Adipose tissue (tissue), 3 donors: ENCODE results near the gene RELN. TPM values are rescaled to one million over a fixed set of nuclear protein-coding genes. Genes with fewer than 3 reads are reported as not detected.

ENCODE experiments used
- H3K27ac ChIP-seq: one replicate; pipeline ENCODE4 v1.5.1; 2013; ENCODE audit warnings: low read depth, low read length
- WGBS, 3 donors: extraction: QIAGEN DNeasy Blood & Tissue Kit; methylation state at CpG; one replicate each; pipeline ENCODE4 v1.1.7; 2013; 5-methylcytosine and 5-hydroxymethylcytosine counted together
- polyA plus RNA-seq, 3 donors: library from polyadenylated mRNA; stranded (reverse); fragments of 200-250 nt; gene quantifications; one replicate each; pipeline ENCODE4 v1.2.3, GENCODE V29; 2013
- donor health status: healthy with polysubstance abuse.
- donor health status: Bipolar disorder and iron deficiency.
- donor health status: healthy.

The RELN gene
- polyA plus RNA-seq, 3 donors: 0.59 to 3.8 (median 2.0) TPM

- WGBS, 3 donors: 9 to 17% (median 14%) methylated on average over 17 of the region's 17 CpGs
- H3K27ac ChIP-seq: no peak overlapping the region
Observed at GRCh38 chr7:103447073-103447960, 542.1 kb downstream of the RELN start.

- H3K27ac ChIP-seq: no peak within 1 kb of the TSS
- WGBS, 3 donors: 3 to 5% (median 3%) methylated on average over 27 to 54 of the region's 54 CpGs
Observed at GRCh38 chr7:103446049-103446520, 543.4 kb downstream of the RELN start, which contains the start of gene SLC26A5. SLC26A5 (minus strand) TSS chr7:103446207; CDS start chr7:103421514, 24,693 bp downstream.

- 5 to 9% (median 6%) methylated on average over 39 to 48 of the region's 48 CpGs for WGBS, 3 donors
Observed at GRCh38 chr7:103445228-103446048, 544.0 kb downstream of the RELN start.

GRCh38 chr7:103439661-103440060 lies 549.8 kb downstream of the RELN start:
- H3K27ac ChIP-seq: no peak overlapping the region
- 91 to 96% (median 91%) methylated on average over 8 of the region's 8 CpGs for WGBS, 3 donors

More at GRCh38 chr7:103445228-103446048, 544.0 kb downstream of the RELN start:
- H3K27ac ChIP-seq: no peak overlapping the region

- 48 to 94% (median 76%) methylated on average over 1 of the region's 1 CpG for WGBS, 3 donors
- H3K27ac ChIP-seq: no peak overlapping the region
Observed at GRCh38 chr7:103437623-103438022, 551.8 kb downstream of the RELN start.

- no peak overlapping the region for H3K27ac ChIP-seq
- 22 to 71% (median 51%) methylated on average over 1 of the region's 1 CpG for WGBS, 3 donors
Observed at GRCh38 chr7:103432712-103433111, 556.7 kb downstream of the RELN start.

- 55 to 67% (median 63%) methylated on average over 1 of the region's 1 CpG for WGBS, 3 donors
- no peak overlapping the region for H3K27ac ChIP-seq
Observed at GRCh38 chr7:103425177-103425576, 564.3 kb downstream of the RELN start.

- WGBS, 3 donors: 84 to 89% (median 85%) methylated on average over 3 of the region's 3 CpGs
- H3K27ac ChIP-seq: no peak overlapping the region
Observed at GRCh38 chr7:103423467-103424179, 565.8 kb downstream of the RELN start.

Other genes starting within 250 kb of the RELN start
- gene ORC5, start 218.4 kb upstream of the RELN start, polyA plus RNA-seq: 10 to 100 TPM in 1 of 3 donors, 1 to 10 TPM in 2; 5.2 to 13.4 (median 6.7) TPM